ENCODE data around the gene RNF157.

Gene RNF157

DNA sequence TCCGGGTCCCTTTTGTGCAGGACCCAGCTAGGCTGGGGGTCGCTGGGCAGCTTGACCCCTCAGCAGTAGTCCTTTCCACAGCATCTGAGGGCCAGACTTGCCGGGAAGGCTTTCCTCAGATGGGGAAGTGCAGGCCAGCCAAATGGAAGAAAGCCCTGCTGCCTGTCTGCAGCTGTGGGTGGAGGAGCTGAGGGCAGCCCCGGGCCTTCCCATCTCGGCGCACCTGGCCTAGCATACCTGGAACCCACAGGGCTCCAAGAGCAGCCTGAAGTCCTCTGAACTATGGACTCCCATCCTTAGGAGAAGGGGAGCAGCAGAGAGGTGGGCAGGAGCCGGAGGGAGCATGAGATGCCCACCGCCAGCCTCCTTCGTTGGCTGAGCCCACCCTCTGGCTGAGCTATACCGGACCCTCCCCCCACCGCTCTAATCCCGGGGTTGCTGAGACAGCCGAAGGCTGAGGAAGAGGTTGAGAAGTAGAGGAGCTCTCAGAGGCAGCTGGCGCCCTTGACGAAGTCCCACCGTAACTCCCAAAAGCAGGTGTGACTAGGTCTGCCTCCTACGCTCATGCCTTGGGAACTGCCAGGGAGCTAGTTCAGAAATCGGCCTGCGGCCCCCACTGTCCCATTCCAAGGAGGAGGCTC, 38.1 kb upstream of the RNF157 start:
- Histone ChIP-seq H3K27me3 (ENCODE audit: insufficient read depth, low read depth, severe bottlenecking) (no peaks in the 10 kb centered on the region), H3K27ac (no peak overlapping the region), H3K4me3 (ENCODE audit: low read depth, low read length) (no peak overlapping the region), H3K9me3 (ENCODE audit: severe bottlenecking) (no peaks in the 10 kb centered on the region), H3K36me3 (peaks cover 14% of the 10 kb centered on the region)
- DNase-seq: no peak
- TF ChIP-seq, protein P1, sequence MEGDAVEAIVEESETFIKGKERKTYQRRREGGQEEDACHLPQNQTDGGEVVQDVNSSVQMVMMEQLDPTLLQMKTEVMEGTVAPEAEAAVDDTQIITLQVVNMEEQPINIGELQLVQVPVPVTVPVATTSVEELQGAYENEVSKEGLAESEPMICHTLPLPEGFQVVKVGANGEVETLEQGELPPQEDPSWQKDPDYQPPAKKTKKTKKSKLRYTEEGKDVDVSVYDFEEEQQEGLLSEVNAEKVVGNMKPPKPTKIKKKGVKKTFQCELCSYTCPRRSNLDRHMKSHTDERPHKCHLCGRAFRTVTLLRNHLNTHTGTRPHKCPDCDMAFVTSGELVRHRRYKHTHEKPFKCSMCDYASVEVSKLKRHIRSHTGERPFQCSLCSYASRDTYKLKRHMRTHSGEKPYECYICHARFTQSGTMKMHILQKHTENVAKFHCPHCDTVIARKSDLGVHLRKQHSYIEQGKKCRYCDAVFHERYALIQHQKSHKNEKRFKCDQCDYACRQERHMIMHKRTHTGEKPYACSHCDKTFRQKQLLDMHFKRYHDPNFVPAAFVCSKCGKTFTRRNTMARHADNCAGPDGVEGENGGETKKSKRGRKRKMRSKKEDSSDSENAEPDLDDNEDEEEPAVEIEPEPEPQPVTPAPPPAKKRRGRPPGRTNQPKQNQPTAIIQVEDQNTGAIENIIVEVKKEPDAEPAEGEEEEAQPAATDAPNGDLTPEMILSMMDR (IDR thresholded peaks at IDR 0.05; ENCODE audit: low read depth, low read length): no peak

- Histone ChIP-seq H3K27ac (no peak overlapping the region), H3K36me3 (peaks cover 14% of the 10 kb centered on the region), H3K9me3 (ENCODE audit: severe bottlenecking) (no peaks in the 10 kb centered on the region), H3K27me3 (ENCODE audit: insufficient read depth, low read depth, severe bottlenecking) (no peaks in the 10 kb centered on the region), H3K4me3 (ENCODE audit: low read depth, low read length) (no peak overlapping the region)
- DNase-seq: no peak
- TF ChIP-seq, protein P1 (IDR thresholded peaks at IDR 0.05; ENCODE audit: low read depth, low read length): no peak
Measured at GRCh38 chr17:76277300-76278267, 37.3 kb upstream of the RNF157 start.

DNA sequence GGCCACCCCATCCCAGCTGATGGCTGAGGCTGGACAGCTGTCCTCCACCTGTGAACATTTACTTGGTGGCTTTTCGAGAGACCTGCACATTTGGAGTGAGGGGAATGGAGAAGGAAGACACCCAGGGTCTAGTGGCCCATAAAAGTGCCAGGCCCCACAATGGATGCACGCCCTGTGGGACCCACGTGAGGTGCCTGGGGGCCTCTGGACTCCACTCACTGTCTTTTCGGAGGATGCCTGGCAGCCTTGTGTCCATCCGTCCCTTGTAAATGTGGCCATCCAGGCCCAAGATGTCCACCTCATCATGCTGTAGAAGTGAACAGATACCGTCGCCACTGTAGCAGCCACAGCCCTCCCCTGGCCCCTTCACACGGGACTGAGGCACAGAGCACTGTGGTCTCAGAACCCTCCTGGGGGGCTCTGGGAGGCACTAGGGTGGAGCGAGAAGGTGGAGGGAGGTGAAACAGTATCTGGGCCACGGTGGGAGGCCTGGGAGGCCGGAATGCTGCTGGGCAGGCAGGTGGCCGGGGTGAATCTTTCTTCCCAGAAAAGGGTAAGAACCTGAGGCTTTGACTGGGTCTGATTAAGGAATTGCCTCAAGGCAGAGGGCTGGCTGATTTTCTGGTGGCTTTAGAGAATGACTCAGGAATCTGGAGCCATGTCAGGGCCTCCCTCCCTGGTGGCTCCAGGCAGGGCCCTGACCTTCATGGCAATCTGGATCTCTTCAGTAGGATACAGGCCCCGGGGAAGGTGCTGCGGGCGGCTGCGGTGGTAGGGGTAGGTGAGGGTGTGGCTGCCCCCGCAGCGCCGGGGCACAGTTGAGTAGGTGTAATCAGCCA, 36.4 kb upstream of the RNF157 start:
- no peaks in the 10 kb centered on the region for H3K9me3 ChIP-seq (ENCODE audit: severe bottlenecking)
- no peak overlapping the region for H3K4me3 ChIP-seq (ENCODE audit: low read depth, low read length)
- H3K27me3 ChIP-seq (ENCODE audit: insufficient read depth, low read depth, severe bottlenecking): no peaks in the 10 kb centered on the region
- peaks cover 18% of the 10 kb centered on the region for H3K36me3 ChIP-seq
- TF ChIP-seq, protein P1 (IDR thresholded peaks at IDR 0.05; ENCODE audit: low read depth, low read length): no peak
- no peak for DNase-seq
- H3K27ac ChIP-seq: no peak overlapping the region

- Histone ChIP-seq H3K36me3 (peaks cover 24% of the 10 kb centered on the region), H3K27ac (no peak overlapping the region)
- TF ChIP-seq, protein P1 (IDR thresholded peaks at IDR 0.05; ENCODE audit: low read depth, low read length): no peak
Measured at GRCh38 chr17:76276069-76276431, 35.8 kb upstream of the RNF157 start.

DNA sequence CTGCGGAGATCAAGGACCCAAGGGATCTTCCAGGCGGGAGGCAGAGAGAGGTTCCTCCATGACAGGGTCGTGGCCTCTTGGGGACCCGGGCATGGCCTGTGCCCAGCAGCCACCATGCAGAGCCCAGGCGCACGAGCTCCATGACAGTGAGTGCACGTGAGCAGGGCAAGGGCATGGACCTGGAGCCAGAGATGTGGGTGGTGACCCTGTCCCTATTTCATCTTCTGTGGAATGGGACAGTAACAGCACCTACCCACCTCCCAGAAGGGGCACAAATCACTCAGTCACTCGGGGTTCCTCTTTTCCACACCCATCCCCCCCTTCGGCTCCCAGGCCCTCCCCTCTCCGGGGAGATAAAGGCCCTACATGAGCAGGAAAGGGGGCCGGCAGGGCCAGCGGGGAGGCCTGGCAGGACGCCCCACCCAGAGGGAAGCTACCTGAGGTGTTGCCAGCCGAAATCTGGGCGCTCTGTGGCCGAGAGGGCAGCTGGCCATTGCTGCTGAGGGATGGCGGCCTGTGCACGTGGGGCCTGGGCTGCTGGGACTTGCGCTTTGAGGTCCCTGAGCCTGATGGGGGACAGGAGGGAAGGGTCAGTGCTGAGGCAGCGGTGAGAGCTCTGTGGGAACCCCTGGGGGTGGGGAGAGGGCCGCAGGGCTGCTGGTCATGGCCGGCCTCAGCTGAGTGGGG, 35.2 kb upstream of the RNF157 start:
- no peak overlapping the region for H3K4me3 ChIP-seq (ENCODE audit: low read depth, low read length)
- TF ChIP-seq, protein P1 (IDR thresholded peaks at IDR 0.05; ENCODE audit: low read depth, low read length): no peak
- no peak for DNase-seq
- H3K9me3 ChIP-seq (ENCODE audit: severe bottlenecking): no peaks in the 10 kb centered on the region
- peaks cover 29% of the 10 kb centered on the region for H3K36me3 ChIP-seq
- H3K27ac ChIP-seq: no peak overlapping the region
- no peaks in the 10 kb centered on the region for H3K27me3 ChIP-seq (ENCODE audit: insufficient read depth, low read depth, severe bottlenecking)

More at GRCh38 chr17:76276069-76276431, 35.8 kb upstream of the RNF157 start:
- Histone ChIP-seq H3K9me3 (ENCODE audit: severe bottlenecking) (no peaks in the 10 kb centered on the region), H3K27me3 (ENCODE audit: insufficient read depth, low read depth, severe bottlenecking) (no peaks in the 10 kb centered on the region), H3K4me3 (ENCODE audit: low read depth, low read length) (no peak overlapping the region)
- DNase-seq: no peak

All from WERI-Rb-1 (cell line).